GM12878 (cell line): Measurements from ENCODE around the gene MFSD8. TPM values are rescaled to one million over a fixed set of nuclear protein-coding genes. Genes with fewer than 3 reads are reported as not detected.
A peak's percentile ranks its signal among the peaks of the same experiment; 100 is the strongest.

ENCODE experiments used
- ATAC-seq: fragments of 200-7000 bp; cut with Tn5 transposase; 3 replicates; pipeline ENCODE4 v1.9.1; 2020; ENCODE audit warnings: mild to moderate bottlenecking, moderate library complexity
- BruUV-seq: library from RNA; stranded (reverse); fragments of 400-500 nt; replicated peaks from 2 replicates; lab custom pipeline; 2021; lab: Mats Ljungman, UMichigan
- CTCF ChIA-PET: fragments of 300-600 bp; sonication (Branson Sonifier 250); formaldehyde crosslinking; extraction: SDS; loops from one replicate; lab custom pipeline; 2021; ENCODE audit warnings: inconsistent platforms; lab: Yijun Ruan, JAX
- POLR2A ChIA-PET: fragments of 350-600 bp; formaldehyde crosslinking; extraction: SDS; loops from one replicate; lab custom pipeline; 2021; ENCODE audit warnings: inconsistent platforms; lab: Charles Lee
- RAD21 ChIA-PET: fragments of 300-600 bp; sonication (Branson Sonifier 250); formaldehyde crosslinking; loops from one replicate; lab custom pipeline; 2023; ENCODE audit warnings: antibody characterized with exemption; ENCODE audit not compliant: unreplicated experiment; lab: Charles Lee
- SMC1A ChIA-PET: fragments of 300-600 bp; sonication (Branson Sonifier 250); formaldehyde crosslinking; loops from one replicate; lab custom pipeline; 2023; ENCODE audit not compliant: unreplicated experiment, uncharacterized antibody; lab: Charles Lee
- DNase-seq: peaks from one replicate; pipeline ENCODE4 v3.0.0-alpha.2; 2011; ENCODE audit warnings: low read depth, low spot score
- FAIRE-seq: peaks from 3 replicates; lab custom pipeline; 2011; peaks lifted over from hg19 to GRCh38; lab: Jason Lieb, UNC
- H2AFZ ChIP-seq: 2 replicates; pipeline ENCODE4 v1.6.0; 2011; ENCODE audit warnings: low read depth, low read length, control low read depth; ENCODE audit not compliant: control insufficient read depth
- H3K27ac ChIP-seq: 2 replicates; pipeline ENCODE4 v1.5.1; 2011; ENCODE audit warnings: control low read depth; ENCODE audit not compliant: control insufficient read depth, insufficient read depth
- H3K27me3 ChIP-seq, 2 experiments: replicated peaks in 1 of 2; 2 replicates each; pipeline versions ENCODE4 v1.6.0 to v1.6.1; 2011; ENCODE audit warnings: low read length in 1 of 2; ENCODE audit not compliant: control insufficient read depth in 2 of 2, insufficient read depth in 2 of 2
- H3K36me3 ChIP-seq, 2 experiments: 2 replicates each; pipeline ENCODE4 v1.5.1; 2011; ENCODE audit warnings: low read length in 1 of 2; ENCODE audit not compliant: control insufficient read depth in 2 of 2, insufficient read depth in 2 of 2
- H3K4me1 ChIP-seq: 2 replicates; pipeline ENCODE4 v1.6.1; 2011; ENCODE audit warnings: mild to moderate bottlenecking, low read length, moderate library complexity, mixed read lengths; ENCODE audit not compliant: control insufficient read depth, insufficient read depth
- H3K4me2 ChIP-seq: 2 replicates; pipeline ENCODE4 v1.6.0; 2011; ENCODE audit warnings: control low read depth; ENCODE audit not compliant: control insufficient read depth, insufficient read depth
- H3K4me3 ChIP-seq: fragments of 200-600 bp; sonication (generic); 2 replicates; pipeline ENCODE4 v1.5.1; 2016
- H3K79me2 ChIP-seq: 2 replicates; pipeline ENCODE4 v1.6.0; 2011; ENCODE audit warnings: low read length; ENCODE audit not compliant: control insufficient read depth, insufficient read depth
- H3K9ac ChIP-seq: 2 replicates; pipeline ENCODE4 v1.8.0; 2011; ENCODE audit warnings: low read length, control low read depth, mixed read lengths; ENCODE audit not compliant: control insufficient read depth, insufficient read depth
- H3K9me3 ChIP-seq: replicated peaks from 3 replicates; pipeline ENCODE4 v1.5.1; 2011; ENCODE audit warnings: mild to moderate bottlenecking, low read length; ENCODE audit not compliant: control insufficient read depth, insufficient read depth
- H4K20me1 ChIP-seq: 2 replicates; pipeline ENCODE4 v1.6.0; 2011; ENCODE audit not compliant: control insufficient read depth, insufficient read depth
- ATF7 ChIP-seq: fragments of 450-650 bp; IDR thresholded peaks from 2 replicates; pipeline ENCODE4 v1.6.1; 2016; ENCODE audit warnings: low read depth, mild to moderate bottlenecking
- BMI1 ChIP-seq: fragments of 450-650 bp; IDR thresholded peaks from 2 replicates; pipeline ENCODE4 v1.6.1; 2016; ENCODE audit warnings: mild to moderate bottlenecking, moderate library complexity, borderline replicate concordance
- CHD2 ChIP-seq: IDR thresholded peaks from 2 replicates; pipeline ENCODE4 v1.6.1; 2011; ENCODE audit warnings: low read depth, low read length, improper control_type of control experiment, borderline replicate concordance
- HDAC6 ChIP-seq: fragments of 200-600 bp; sonication (generic); IDR thresholded peaks from one replicate; pipeline ENCODE4 v1.8.0; 2017; ENCODE audit warnings: antibody characterized with exemption; ENCODE audit not compliant: unreplicated experiment
- JUND ChIP-seq: IDR thresholded peaks from 2 replicates; pipeline ENCODE4 v1.6.1; 2012; ENCODE audit warnings: low read depth, mild to moderate bottlenecking, low read length, improper control_type of control experiment, moderate library complexity
- KAT2A ChIP-seq: conservative IDR thresholded peaks from 2 replicates; pipeline ENCODE4 v1.6.1; 2011; ENCODE audit warnings: low read depth, low read length; ENCODE audit not compliant: control insufficient read depth
- KLF5 ChIP-seq: fragments of 450-650 bp; IDR thresholded peaks from 2 replicates; pipeline ENCODE4 v1.6.1; 2014; ENCODE audit warnings: mild to moderate bottlenecking; ENCODE audit not compliant: partially characterized antibody
- MYB ChIP-seq: fragments of 150-350 bp; IDR thresholded peaks from 2 replicates; pipeline ENCODE4 v1.6.1; 2014; ENCODE audit warnings: mild to moderate bottlenecking, low read depth, low read length, borderline replicate concordance
- MYC ChIP-seq: IDR thresholded peaks from 2 replicates; pipeline ENCODE4 v1.6.1; 2011; ENCODE audit warnings: mild to moderate bottlenecking, low read length, moderate library complexity, inconsistent platforms; ENCODE audit not compliant: insufficient read depth, insufficient replicate concordance, insufficient read length, severe bottlenecking
- NR2C1 ChIP-seq: fragments of 450-650 bp; IDR thresholded peaks from 2 replicates; pipeline ENCODE4 v1.6.1; 2017; ENCODE audit warnings: antibody characterized with exemption, mild to moderate bottlenecking, moderate library complexity
- PKNOX1 ChIP-seq: fragments of 450-650 bp; IDR thresholded peaks from 2 replicates; pipeline ENCODE4 v1.6.1; 2016; ENCODE audit warnings: mild to moderate bottlenecking
- PML ChIP-seq: IDR thresholded peaks from 2 replicates; pipeline ENCODE4 v1.6.1; 2012; ENCODE audit warnings: low read length, inconsistent platforms
- RELA ChIP-seq: fragments of 450-650 bp; IDR thresholded peaks from 2 replicates; pipeline ENCODE4 v1.8.0; 2014; ENCODE audit warnings: borderline replicate concordance; ENCODE audit not compliant: partially characterized antibody
- RELB ChIP-seq: fragments of 450-650 bp; IDR thresholded peaks from 2 replicates; pipeline ENCODE4 v1.6.1; 2017; ENCODE audit warnings: low read depth, mild to moderate bottlenecking, moderate library complexity
- SIX5 ChIP-seq: IDR thresholded peaks from 2 replicates; pipeline ENCODE4 v1.6.1; 2011; ENCODE audit warnings: mild to moderate bottlenecking, low read depth, low read length, moderate library complexity; ENCODE audit not compliant: severe bottlenecking
- SKIL ChIP-seq: fragments of 450-650 bp; IDR thresholded peaks from 2 replicates; pipeline ENCODE4 v1.6.1; 2017; ENCODE audit warnings: mild to moderate bottlenecking, low read depth, inconsistent platforms; ENCODE audit not compliant: poor library complexity, severe bottlenecking
- USF2 ChIP-seq: IDR thresholded peaks from 2 replicates; pipeline ENCODE4 v1.6.1; 2011; ENCODE audit warnings: low read depth, low read length, improper control_type of control experiment, borderline replicate concordance
- YY1 ChIP-seq: IDR thresholded peaks from 2 replicates; pipeline ENCODE4 v1.6.1; 2011; ENCODE audit warnings: low read depth, mild to moderate bottlenecking, low read length
- WGBS: methylation state at CpG from one replicate; pipeline ENCODE4 v1.1.6; 2016; ENCODE audit warnings: low lambda C conversion rate; ENCODE audit not compliant: insufficient replicate concordance, insufficient coverage; ENCODE audit errors: missing lambda C conversion rate; 5-methylcytosine and 5-hydroxymethylcytosine counted together
- in situ Hi-C: fragments of 300-500 bp; cut with MboI; formaldehyde crosslinking; loops from 9 replicates; pipeline ENCODE4 v1.14.3; 2018; ENCODE audit warnings: mixed read lengths
- intact Hi-C: fragments of 100-400 bp; cut with micrococcal nuclease; formaldehyde crosslinking; loops from one replicate; pipeline ENCODE4 v1.14.2; 2022; ENCODE audit not compliant: unreplicated experiment
- polyA plus RNA-seq, 11 experiments: library from polyadenylated mRNA; depleted of rRNA in 4 of 11; unstranded in 6 of 11; stranded (reverse) in 5 of 11; fragments of >200 nt; fragmentation: Nextera tagmentation in 4 of 11; fragmentation: Illumina TruSeq in 1 of 11; extraction: Ambion mirVana in 4 of 11; extraction: Trizol in 1 of 11; gene quantifications; 1 replicate in 1 of 11; 2 replicates in 10 of 11; pipeline versions ENCODE4 v1.2.1 to v1.2.3, GENCODE V29; 2011 to 2016; ENCODE audit warnings: inconsistent platforms in 2 of 11, missing spikeins in 2 of 11, low read depth in 1 of 11
- total RNA-seq, 4 experiments: library from RNA; depleted of rRNA in 3 of 4; stranded (reverse); fragments of >200 nt in 3 of 4; fragmentation: Illumina TruSeq in 1 of 4; extraction: Trizol in 1 of 4; gene quantifications; 2 replicates each; pipeline versions ENCODE4 v1.2.1 to v1.2.3, GENCODE V29; 2013 to 2021

The MFSD8 gene
- total and polyA plus RNA-seq, 10 of the 15 experiments (the other 5 are each of a cell fraction or from before 2014, with no cell fraction given), result 12.7 to 29.9 (median 18.4) TPM

- H3K79me2 ChIP-seq, result peaks cover 67% of the 10 kb centered on the region
- BruUV-seq, result TSS peak; percentile 81
- DNase-seq (peak; percentile 21), ATAC-seq (peak; percentile 57), FAIRE-seq (peak; percentile 49)
- ChIA-PET CTCF (interaction anchor here (0.8 to 1.6 kb wide), 12 partner anchors 22 to 359 kb away, joined by 3 to 13 read pairs (median 4); no protein-coding TSS in a partner anchor), RAD21 (interaction anchor here (0.6 to 2.0 kb wide), 15 partner anchors 33 to 321 kb away, joined by 3 to 11 read pairs (median 4); partner anchors contain the start of genes HSPA4L and PLK4), POLR2A (interaction anchor here (0.5 to 3.9 kb wide), 16 partner anchors 8 to 1128 kb away, joined by 3 to 25 read pairs (median 4); partner anchors contain the start of genes LARP1B, PLK4 and SCLT1), SMC1A (interaction anchor here (0.6 to 2.0 kb wide), 17 partner anchors 9 to 187 kb away, joined by 3 to 12 read pairs (median 4); partner anchors contain the start of genes LARP1B and PLK4)
- H3K27me3 ChIP-seq, result no peaks in the 10 kb centered on the region
- peak overlapping the region; percentile 83 for H3K4me3 ChIP-seq
- in situ Hi-C loops, result no loop called here
- H3K27ac ChIP-seq, result peak overlapping the region; percentile 89
- H3K9me3 ChIP-seq, result no peaks in the 10 kb centered on the region
- intact Hi-C loops, result loop anchor here (2.0 to 10.0 kb wide), 5 partner anchors 85 to 847 kb away; partner anchors contain the start of genes HSPA4L, LARP1B, PGRMC2 and PLK4
- H3K36me3 ChIP-seq, result peaks cover 0 to 3% of the 10 kb centered on the region in 2 experiments; a peak in 1 of 4 replicates
- H3K4me1 ChIP-seq, result peaks cover 5% of the 10 kb centered on the region; the same call in 1 of the 2 replicates
- H2AFZ ChIP-seq, result peak overlapping the region; percentile 99
- H3K9ac ChIP-seq, result peak overlapping the region; percentile 96
- peak overlapping the region; percentile 24 for H3K4me2 ChIP-seq
- no peaks in the 10 kb centered on the region for H4K20me1 ChIP-seq
- 0% methylated on average over 14 of the region's 15 CpGs for WGBS
- TF ChIP-seq PKNOX1 (peak; percentile 91), CHD2 (no peak), MYC (no peak), PML (peak; percentile 23; the same call in 1 of the 2 replicates), RELB (no peak), MYB (no peak), SKIL (no peak), NR2C1 (no peak), KAT2A (no peak), KLF5 (no peak), SIX5 (no peak), BMI1 (no peak), RELA (no peak), JUND (no peak), YY1 (no peak), ATF7 (peak; percentile 54; the same call in 1 of the 2 replicates), USF2 (no peak), HDAC6 (no peak)
Observed at GRCh38 chr4:127965803-127966175, 816 bp upstream of the MFSD8 start.
